Tibial artery (tissue), 4 donors: ENCODE measurements around the gene BNIP5.
"Not testable (repeated sequence)": the region's sequence is repeated elsewhere in the genome, so short reads cannot be mapped to it uniquely, and the experiment has no call there.

Source experiments
- DNase-seq, 2 donors: peaks; one replicate each; pipeline ENCODE4 v3.0.0-alpha.2; 2019
- H3K27ac ChIP-seq, 2 donors: fragments of 200-600 bp; sonication (generic) in 1 of 2; 1 replicate in 1 of 2; 2 replicates in 1 of 2; pipeline ENCODE4 v1.5.1; 2018 to 2019; ENCODE audit warnings: mild to moderate bottlenecking in 1 of 2
- H3K27me3 ChIP-seq, 2 donors: fragments of 200-600 bp; sonication (generic) in 1 of 2; one replicate each; pipeline versions ENCODE4 v1.5.1 to v1.6.0; 2016 to 2019
- H3K36me3 ChIP-seq, 3 donors: fragments of 200-600 bp; sonication (generic) in 2 of 3; one replicate each; pipeline ENCODE4 v1.5.1; 2016 to 2019; ENCODE audit warnings: mild to moderate bottlenecking in 2 of 3
- H3K4me1 ChIP-seq, 4 donors: fragments of 200-600 bp; sonication (generic) in 2 of 4; 1 replicate in 3 of 4; 2 replicates in 1 of 4; pipeline ENCODE4 v1.5.1; 2016 to 2019
- H3K4me3 ChIP-seq, 2 donors: fragments of 200-600 bp; sonication (generic) in 1 of 2; 1 replicate in 1 of 2; 2 replicates in 1 of 2; pipeline ENCODE4 v1.5.1; 2018 to 2019; ENCODE audit warnings: mild to moderate bottlenecking in 2 of 2
- H3K9me3 ChIP-seq, 3 donors: fragments of 200-600 bp; sonication (generic) in 1 of 3; one replicate each; pipeline ENCODE4 v1.5.1; 2016 to 2019
- CTCF ChIP-seq, 2 experiments: fragments of 200-600 bp in 1 of 2; fragments of 450-650 bp in 1 of 2; IDR thresholded peaks; one replicate each; pipeline ENCODE4 v1.5.1; 2017 to 2019; ENCODE audit warnings: antibody characterized with exemption in 2 of 2, mild to moderate bottlenecking in 1 of 2, moderate library complexity in 1 of 2
- intact Hi-C: fragments of 100-400 bp; cut with DNase I; formaldehyde crosslinking; loops from one replicate; pipeline ENCODE4 v1.15.0; 2023; ENCODE audit warnings: low total_unique reads

The BNIP5 gene

GRCh38 chr6:36367743-36368142 is 31.1 kb upstream of the BNIP5 start:
- intact Hi-C loops = no loop called here
- H3K9me3 ChIP-seq = no peaks in the 10 kb centered on the region
- DNase-seq = no peak
- H3K27ac ChIP-seq = no peak overlapping the region
- peaks cover 0 to 3% of the 10 kb centered on the region in 2 donors for H3K27me3 ChIP-seq
- H3K4me1 ChIP-seq = no peaks in the 10 kb centered on the region
- H3K36me3 ChIP-seq = no peaks in the 10 kb centered on the region
- H3K4me3 ChIP-seq = no peak overlapping the region
- TF ChIP-seq CTCF (IDR thresholded peaks at IDR 0.05) = no peak

- no peak for TF ChIP-seq CTCF (IDR thresholded peaks at IDR 0.05)
- peaks cover 0 to 10% (median 8%) of the 10 kb centered on the region in 4 donors for H3K4me1 ChIP-seq
- no peaks in the 10 kb centered on the region for H3K9me3 ChIP-seq
- peaks cover 0 to 3% of the 10 kb centered on the region in 2 donors for H3K27me3 ChIP-seq
- H3K36me3 ChIP-seq = no peaks in the 10 kb centered on the region
- intact Hi-C loops = loop anchor here (5.0 kb wide), 1 partner anchor 63 kb away; no protein-coding TSS in a partner anchor
- no peak overlapping the region for H3K4me3 ChIP-seq
- DNase-seq = no peak
- no peak overlapping the region for H3K27ac ChIP-seq
Measured at GRCh38 chr6:36364669-36365479, 28.2 kb upstream of the BNIP5 start.

- H3K9me3 ChIP-seq, H3K4me3 ChIP-seq, H3K36me3 ChIP-seq, DNase-seq, H3K27ac ChIP-seq, H3K27me3 ChIP-seq: not testable (repeated sequence)
- intact Hi-C loops = loop anchor here (5.0 kb wide), 1 partner anchor 62 kb away; no protein-coding TSS in a partner anchor
- H3K4me1 ChIP-seq = peaks cover 0 to 17% (median 10%) of the 10 kb centered on the region in 4 donors
Measured at GRCh38 chr6:36364061-36364635, 27.5 kb upstream of the BNIP5 start.

GRCh38 chr6:36363371-36363752 is 26.7 kb upstream of the BNIP5 start:
- not testable (repeated sequence) for H3K27ac ChIP-seq, H3K27me3 ChIP-seq, H3K4me3 ChIP-seq, H3K9me3 ChIP-seq, H3K36me3 ChIP-seq, DNase-seq
- intact Hi-C loops = loop anchor here (5.0 kb wide), 1 partner anchor 61 kb away; no protein-coding TSS in a partner anchor
- H3K4me1 ChIP-seq = peaks cover 0 to 25% (median 17%) of the 10 kb centered on the region in 4 donors

GRCh38 chr6:36362551-36363370 is 26.1 kb upstream of the BNIP5 start:
- intact Hi-C loops = loop anchor here (5.0 kb wide), 1 partner anchor 60 kb away; no protein-coding TSS in a partner anchor

More at GRCh38 chr6:36362551-36363370, 26.1 kb upstream of the BNIP5 start:
- peaks cover 0 to 31% (median 22%) of the 10 kb centered on the region in 4 donors for H3K4me1 ChIP-seq
- H3K27ac ChIP-seq = no peak overlapping the region
- DNase-seq = no peak
- H3K36me3 ChIP-seq = no peaks in the 10 kb centered on the region
- H3K4me3 ChIP-seq = no peak overlapping the region
- H3K27me3 ChIP-seq = peaks cover 0 to 3% of the 10 kb centered on the region in 2 donors
- TF ChIP-seq CTCF (IDR thresholded peaks at IDR 0.05) = no peak
- no peaks in the 10 kb centered on the region for H3K9me3 ChIP-seq
